K562 treated with DMSO at 1 percent for 24 hours (cell line): ENCODE results near the gene A4GNT. TPM values are rescaled to one million over a fixed set of nuclear protein-coding genes. Genes with fewer than 3 reads are reported as not detected.

ENCODE experiments used
- total RNA-seq: library from RNA; unstranded; fragments of 300-600 nt; gene quantifications from 2 replicates; pipeline ENCODE4 v1.2.3, GENCODE V29; 2022; ENCODE audit warnings: low read depth; ENCODE audit not compliant: insufficient read depth

Gene A4GNT
- not detected in 2 replicates for total RNA-seq

DNA sequence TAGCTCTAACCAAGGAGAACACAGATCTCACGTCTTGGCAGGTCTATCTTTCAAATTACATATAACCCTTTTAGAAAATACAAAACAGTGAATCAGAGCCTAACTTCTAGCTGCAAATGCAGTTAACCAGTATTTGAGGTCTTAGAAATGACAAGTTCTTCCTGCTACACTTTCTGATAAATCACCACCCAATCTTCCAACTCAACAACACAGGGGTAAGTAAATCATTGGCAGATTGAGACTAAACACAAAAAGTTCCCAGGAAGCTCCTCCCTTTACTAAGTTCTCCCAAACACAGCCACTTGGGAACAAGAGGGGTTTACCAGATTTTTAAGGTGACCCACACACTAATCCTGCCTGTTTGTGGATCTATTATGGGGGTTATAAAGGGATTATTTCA is at the start of gene A4GNT:
A4GNT (minus strand) TSS at position 152 of the 400 bp plus-strand sequence. CDS start 1,134 bp downstream, outside the sequence.

DNA sequence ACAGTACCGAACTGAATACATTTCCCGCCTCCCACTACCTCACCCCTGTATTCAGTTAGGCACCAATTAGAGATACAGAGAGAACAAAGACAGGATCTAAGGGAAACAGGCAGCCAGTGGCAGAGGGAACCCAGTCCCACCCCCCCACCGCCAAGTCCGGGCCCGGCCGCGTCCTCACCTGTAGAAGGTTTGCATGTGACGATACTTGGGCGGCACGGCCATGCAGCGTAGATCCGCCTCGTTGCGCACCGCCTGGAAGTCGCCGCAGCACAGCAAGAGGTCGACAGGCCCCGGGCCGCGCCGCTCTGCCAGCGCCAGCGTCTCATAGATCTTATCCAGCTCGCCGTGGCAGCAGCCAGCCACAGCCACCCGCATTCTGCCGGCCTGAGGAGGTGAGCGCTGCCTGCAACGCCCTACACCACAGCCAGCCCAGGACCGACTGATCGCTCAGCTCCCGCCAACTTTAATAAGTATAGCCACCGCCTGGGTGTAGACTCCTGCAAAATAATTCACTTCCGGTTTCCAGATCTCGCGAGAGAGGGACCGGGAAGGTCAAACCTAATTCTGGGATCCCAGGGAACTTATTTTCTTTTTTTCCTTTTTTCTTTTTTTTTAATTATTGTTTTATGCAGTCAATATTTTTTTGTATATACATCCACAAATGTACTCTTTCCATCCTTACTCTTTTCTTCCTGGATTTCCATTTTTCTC is 42.4 kb upstream of the A4GNT start, which contains the start of gene DBR1:
DBR1 (minus strand) TSS at position 501 of the 711 bp plus-strand sequence; CDS start at position 375, 126 bp downstream.

DNA sequence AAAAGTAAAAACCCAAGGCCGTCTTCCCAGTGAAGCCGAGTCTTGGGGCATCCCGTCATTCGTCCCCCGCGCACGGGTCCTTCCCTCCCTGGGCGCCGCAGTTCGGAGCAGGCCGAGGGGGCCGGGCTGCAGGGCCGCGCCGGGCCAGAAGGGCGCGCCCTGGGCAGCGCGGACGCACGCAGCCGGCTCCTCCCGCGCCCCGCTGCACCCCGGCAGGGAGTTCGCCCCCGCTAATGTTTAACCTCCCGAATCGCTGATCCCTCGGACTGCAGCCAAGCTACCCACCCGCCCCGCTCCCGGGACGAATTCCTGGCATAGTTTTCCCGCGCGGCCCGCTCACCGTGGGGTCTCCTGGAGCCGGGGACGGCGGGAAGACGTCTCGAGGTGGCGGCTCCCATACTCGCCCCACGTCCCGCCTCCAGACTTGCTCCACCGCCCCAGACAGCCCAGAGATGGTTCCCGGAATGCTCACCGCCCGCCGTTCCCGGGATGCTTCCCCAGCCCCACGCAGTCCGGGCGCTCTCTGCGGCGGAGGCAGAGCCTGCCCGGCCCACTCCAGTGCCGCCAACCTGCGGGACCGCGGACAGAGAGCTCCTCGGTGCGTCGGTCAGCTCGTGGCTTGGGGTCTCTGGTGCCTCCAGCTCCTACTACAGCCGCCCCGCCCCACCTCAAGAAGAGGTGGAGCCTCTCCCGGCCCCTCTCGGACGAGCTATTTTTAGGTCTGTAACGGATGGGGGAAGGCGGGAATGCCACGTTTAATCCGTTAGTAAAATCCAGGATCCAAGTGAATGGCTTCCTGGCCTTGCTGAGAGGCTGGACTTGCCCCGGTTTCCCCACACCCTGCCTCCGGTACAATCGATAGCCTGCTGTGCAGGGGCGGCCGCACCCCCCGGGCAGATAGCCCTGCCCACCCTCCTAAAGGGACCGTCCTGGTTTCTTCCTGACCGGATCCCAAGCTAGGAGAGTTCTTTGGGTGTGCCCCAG is 16.9 kb downstream of the A4GNT start, which contains the start of gene DZIP1L:
DZIP1L (minus strand) TSS at position 621 of the 984 bp plus-strand sequence. CDS start 11,637 bp downstream, outside the sequence.

Other genes starting within 250 kb of the A4GNT start
- not detected in 2 replicates for gene CLDN18, start 122.2 kb downstream of the A4GNT start, total RNA-seq
- gene DZIP1L, start 16.8 kb downstream of the A4GNT start, total RNA-seq: 0.27 and 0.89 TPM in 2 replicates
- gene DBR1, start 42.5 kb upstream of the A4GNT start, total RNA-seq: 8.7 and 11.5 TPM in 2 replicates
- gene ARMC8, start 54.9 kb upstream of the A4GNT start, total RNA-seq: 8.0 and 12.5 TPM in 2 replicates
- 0.88 TPM in 1 of 2 replicates, not detected in the other for gene NME9, start 197.5 kb upstream of the A4GNT start, total RNA-seq
- 1.7 and 2.3 TPM in 2 replicates for gene MRAS, start 216.2 kb upstream of the A4GNT start, total RNA-seq